BLaER1 (cell line): ENCODE measurements around the gene WFDC5.

Experiments
- H3K27ac ChIP-seq: shearing (Covaris generic); formaldehyde crosslinking; 2 replicates; pipeline ENCODE4 v1.8.1; 2022
- H3K27me3 ChIP-seq: shearing (Covaris generic); formaldehyde crosslinking; 2 replicates; pipeline ENCODE4 v1.8.1; 2022
- H3K36me3 ChIP-seq: shearing (Covaris generic); formaldehyde crosslinking; 2 replicates; pipeline ENCODE4 v1.8.1; 2022
- H3K4me1 ChIP-seq: shearing (Covaris generic); formaldehyde crosslinking; 2 replicates; pipeline ENCODE4 v1.8.1; 2022
- H3K4me2 ChIP-seq: shearing (Covaris generic); formaldehyde crosslinking; 2 replicates; pipeline ENCODE4 v1.8.1; 2022
- H3K4me3 ChIP-seq: shearing (Covaris generic); formaldehyde crosslinking; 2 replicates; pipeline ENCODE4 v1.8.1; 2022
- H3K9ac ChIP-seq: shearing (Covaris generic); formaldehyde crosslinking; 2 replicates; pipeline ENCODE4 v1.8.1; 2022
- H3K9me3 ChIP-seq: shearing (Covaris generic); formaldehyde crosslinking; 2 replicates; pipeline ENCODE4 v1.8.1; 2022
- H4K20me1 ChIP-seq: shearing (Covaris generic); formaldehyde crosslinking; 2 replicates; pipeline ENCODE4 v1.8.1; 2022
- Cebpa-rat ChIP-seq: shearing (Covaris generic); IDR thresholded peaks from 2 replicates; pipeline ENCODE4 v1.8.1; 2022

The WFDC5 gene

DNA sequence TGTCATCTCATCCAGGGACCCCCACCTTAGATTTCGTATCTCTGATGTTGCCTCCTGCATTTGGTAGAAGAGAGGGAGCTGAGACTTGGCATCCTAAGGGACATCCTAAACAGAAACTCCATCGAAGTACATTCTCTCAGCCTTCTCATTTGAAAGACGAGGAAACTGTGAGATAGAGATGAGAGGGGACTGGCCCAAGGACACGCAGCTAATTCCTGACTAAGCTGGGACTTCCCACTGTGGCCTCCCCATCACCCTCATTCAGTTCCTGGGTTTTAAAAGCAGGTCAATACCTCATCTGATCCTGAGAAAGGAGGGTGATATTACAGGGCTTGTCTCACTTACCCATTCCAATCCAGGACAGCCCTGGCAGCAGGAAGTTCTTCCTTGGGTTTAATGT is 855 bp upstream of the WFDC5 start:
- no peak overlapping the region for H3K4me2 ChIP-seq
- no peaks in the 10 kb centered on the region for H3K36me3 ChIP-seq
- no peaks in the 10 kb centered on the region for H3K27me3 ChIP-seq
- H3K4me1 ChIP-seq: no peaks in the 10 kb centered on the region
- H3K4me3 ChIP-seq: no peak overlapping the region
- H3K9me3 ChIP-seq: peaks cover 4% of the 10 kb centered on the region
- H3K27ac ChIP-seq: no peak overlapping the region
- H3K9ac ChIP-seq: no peak overlapping the region
- no peaks in the 10 kb centered on the region for H4K20me1 ChIP-seq
- TF ChIP-seq Cebpa-rat: no peak

DNA sequence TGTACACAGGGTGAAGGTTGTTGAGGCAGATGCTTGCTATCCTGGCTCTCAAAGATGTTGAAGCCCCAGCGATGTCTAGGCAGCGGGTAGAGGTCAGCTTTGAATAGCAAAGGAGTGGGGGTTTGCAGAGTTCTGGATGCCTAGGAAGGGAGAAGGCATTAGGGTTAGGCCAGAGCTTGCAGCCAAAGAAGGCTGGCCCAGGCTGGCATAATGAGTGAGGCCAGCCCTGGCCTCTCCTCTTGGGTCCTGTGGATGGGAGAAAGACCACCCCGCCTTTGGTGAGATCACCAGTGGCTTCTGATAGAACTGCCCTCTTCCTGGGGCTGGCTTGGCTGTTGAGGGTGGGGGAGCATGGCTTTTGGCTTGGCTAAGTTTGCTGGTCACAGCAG is 406 bp upstream of the WFDC5 start:
- no peak for TF ChIP-seq Cebpa-rat
- H3K9ac ChIP-seq: no peak overlapping the region
- no peaks in the 10 kb centered on the region for H3K36me3 ChIP-seq
- no peak overlapping the region for H3K4me3 ChIP-seq
- no peaks in the 10 kb centered on the region for H4K20me1 ChIP-seq
- H3K9me3 ChIP-seq: no peaks in the 10 kb centered on the region
- H3K27ac ChIP-seq: no peak overlapping the region
- no peak overlapping the region for H3K4me2 ChIP-seq
- no peaks in the 10 kb centered on the region for H3K27me3 ChIP-seq
- H3K4me1 ChIP-seq: no peaks in the 10 kb centered on the region

DNA sequence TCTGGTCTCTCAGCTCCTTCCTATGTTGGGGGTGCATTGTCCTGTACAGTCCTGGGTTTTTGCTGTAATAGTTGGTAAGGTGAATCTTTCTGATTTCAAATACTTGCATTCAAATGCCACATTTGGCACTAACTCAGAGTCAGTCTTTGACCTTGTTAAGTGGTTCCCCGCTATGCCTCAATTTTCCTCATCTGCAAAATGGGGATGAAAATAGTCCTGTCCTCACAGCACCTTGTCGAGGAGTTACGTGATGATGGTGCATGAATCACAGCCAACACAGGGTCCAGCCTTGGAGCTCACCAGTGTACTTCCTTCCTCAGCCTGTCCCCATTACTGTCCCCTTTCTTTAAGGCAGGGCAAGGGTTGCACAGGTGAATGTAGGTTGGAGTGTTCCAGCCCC is 1.1 kb downstream of the WFDC5 start:
- no peaks in the 10 kb centered on the region for H4K20me1 ChIP-seq
- no peak overlapping the region for H3K4me2 ChIP-seq
- H3K9me3 ChIP-seq: no peaks in the 10 kb centered on the region
- no peak overlapping the region for H3K9ac ChIP-seq
- no peak overlapping the region for H3K4me3 ChIP-seq
- H3K4me1 ChIP-seq: no peaks in the 10 kb centered on the region
- H3K36me3 ChIP-seq: no peaks in the 10 kb centered on the region
- no peak overlapping the region for H3K27ac ChIP-seq
- no peak for TF ChIP-seq Cebpa-rat
- no peaks in the 10 kb centered on the region for H3K27me3 ChIP-seq

DNA sequence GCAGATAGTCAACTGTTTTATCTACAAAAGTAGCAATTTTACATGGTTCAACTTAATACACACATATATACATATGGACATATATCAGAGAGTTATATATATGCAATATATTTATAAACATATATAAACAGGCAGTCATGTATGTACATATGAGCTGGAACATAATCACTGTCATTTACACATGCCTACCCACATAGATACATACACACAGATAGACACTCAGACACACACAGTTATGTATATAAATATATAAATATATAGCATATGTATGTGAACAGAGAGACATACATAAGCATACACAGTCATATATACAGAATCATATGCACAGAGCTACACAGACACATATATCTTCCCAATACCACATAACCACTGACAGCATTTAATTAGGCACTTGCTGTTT is 2.2 kb downstream of the WFDC5 start:
- Histone ChIP-seq H3K4me3 (no peak overlapping the region), H3K36me3 (no peaks in the 10 kb centered on the region), H3K27ac (no peak overlapping the region), H3K27me3 (no peaks in the 10 kb centered on the region), H3K4me1 (no peaks in the 10 kb centered on the region), H3K9me3 (no peaks in the 10 kb centered on the region), H4K20me1 (no peaks in the 10 kb centered on the region), H3K9ac (no peak overlapping the region), H3K4me2 (no peak overlapping the region)
- no peak for TF ChIP-seq Cebpa-rat

DNA sequence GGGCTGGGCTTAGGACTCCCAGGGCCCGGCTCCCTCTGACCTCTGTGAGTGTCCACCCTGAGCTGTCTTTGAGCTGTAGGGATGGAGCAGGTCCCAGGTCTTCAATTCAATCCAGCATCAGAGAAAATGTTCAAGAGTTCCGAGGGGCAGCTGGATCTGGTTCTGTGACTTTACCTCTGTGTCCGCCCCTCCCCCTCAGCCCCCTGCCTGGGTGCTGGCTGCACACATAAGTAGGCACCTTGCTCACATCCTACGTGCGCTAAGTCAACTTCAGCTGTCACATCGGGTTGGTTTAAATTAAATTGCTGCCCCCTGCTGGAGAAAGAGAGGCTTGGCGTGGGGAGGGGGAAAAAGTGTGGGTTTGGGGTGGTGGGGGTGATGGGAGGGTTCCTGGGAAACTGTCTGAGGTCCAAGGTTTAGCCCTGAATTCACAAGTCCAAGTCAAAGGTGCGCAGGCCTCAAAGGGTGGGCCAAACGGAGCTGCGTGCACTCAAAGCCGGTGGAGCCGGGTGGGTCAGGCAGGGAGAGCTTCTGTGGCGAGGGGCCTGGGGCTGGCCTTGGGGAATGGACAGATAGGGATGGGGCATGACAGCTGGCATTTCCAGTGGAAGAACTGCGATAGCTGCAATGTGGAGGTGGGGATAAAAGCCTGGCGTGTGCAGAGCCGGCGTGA is 3.0 kb downstream of the WFDC5 start:
- TF ChIP-seq Cebpa-rat: no peak
- Histone ChIP-seq H3K4me2 (no peak overlapping the region), H3K9me3 (no peaks in the 10 kb centered on the region)

GRCh38 chr20:45111285-45111684 is 3.7 kb downstream of the WFDC5 start:
- no peak overlapping the region for H3K4me2 ChIP-seq
- no peaks in the 10 kb centered on the region for H3K27me3 ChIP-seq
- H3K4me1 ChIP-seq: no peaks in the 10 kb centered on the region
- no peaks in the 10 kb centered on the region for H3K36me3 ChIP-seq
- H3K9me3 ChIP-seq: no peaks in the 10 kb centered on the region
- H3K27ac ChIP-seq: no peak overlapping the region
- no peaks in the 10 kb centered on the region for H4K20me1 ChIP-seq
- no peak for TF ChIP-seq Cebpa-rat
- no peak overlapping the region for H3K4me3 ChIP-seq
- no peak overlapping the region for H3K9ac ChIP-seq

More for the DNA sequence above, 3.0 kb downstream of the WFDC5 start:
- H3K27ac ChIP-seq: no peak overlapping the region
- H3K27me3 ChIP-seq: no peaks in the 10 kb centered on the region
- no peaks in the 10 kb centered on the region for H3K36me3 ChIP-seq
- no peaks in the 10 kb centered on the region for H3K4me1 ChIP-seq
- no peaks in the 10 kb centered on the region for H4K20me1 ChIP-seq
- no peak overlapping the region for H3K9ac ChIP-seq
- H3K4me3 ChIP-seq: no peak overlapping the region

- Histone ChIP-seq H3K4me2 (no peak overlapping the region), H3K4me1 (peaks cover under 1% of the 10 kb centered on the region; the same call in 1 of the 2 replicates), H3K4me3 (no peak overlapping the region), H3K9me3 (no peaks in the 10 kb centered on the region), H3K36me3 (no peaks in the 10 kb centered on the region), H3K9ac (no peak overlapping the region), H3K27me3 (no peaks in the 10 kb centered on the region), H4K20me1 (no peaks in the 10 kb centered on the region), H3K27ac (no peak overlapping the region)
- TF ChIP-seq Cebpa-rat: no peak
Observed at GRCh38 chr20:45110301-45110700, 4.7 kb downstream of the WFDC5 start.

- peaks cover 7% of the 10 kb centered on the region for H3K4me1 ChIP-seq
- H3K4me3 ChIP-seq: no peak overlapping the region
- no peaks in the 10 kb centered on the region for H4K20me1 ChIP-seq
- H3K27me3 ChIP-seq: no peaks in the 10 kb centered on the region
- H3K9me3 ChIP-seq: no peaks in the 10 kb centered on the region
- H3K9ac ChIP-seq: no peak overlapping the region
- no peak overlapping the region for H3K27ac ChIP-seq
- TF ChIP-seq Cebpa-rat: no peak
- H3K4me2 ChIP-seq: no peak overlapping the region
- no peaks in the 10 kb centered on the region for H3K36me3 ChIP-seq
Observed at GRCh38 chr20:45109634-45110033, 5.3 kb downstream of the WFDC5 start.

DNA sequence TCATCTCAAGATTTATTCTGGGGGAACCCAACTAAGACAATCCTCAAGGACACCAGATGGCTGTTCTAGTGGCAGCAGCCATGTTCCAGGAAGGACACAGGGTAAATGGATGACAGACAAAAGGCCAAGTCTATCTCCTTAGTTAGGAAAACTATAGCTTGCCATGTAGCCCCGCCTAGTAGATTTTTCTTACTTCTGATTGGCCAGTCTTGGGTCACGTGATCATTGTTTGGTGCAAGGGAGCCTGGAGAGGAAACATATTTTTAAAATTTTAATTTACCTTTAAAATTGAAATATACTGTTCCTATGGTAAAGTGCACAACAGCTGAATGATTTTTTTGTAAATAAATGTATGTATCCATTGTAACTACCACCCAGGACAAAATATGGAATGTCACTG is 9.7 kb downstream of the WFDC5 start:
- H3K36me3 ChIP-seq: no peaks in the 10 kb centered on the region
- no peaks in the 10 kb centered on the region for H4K20me1 ChIP-seq
- peak overlapping the region; percentile 36 for H3K4me2 ChIP-seq
- no peak overlapping the region for H3K27ac ChIP-seq
- H3K9me3 ChIP-seq: no peaks in the 10 kb centered on the region
- H3K9ac ChIP-seq: no peak overlapping the region
- peaks cover 15% of the 10 kb centered on the region for H3K27me3 ChIP-seq
- TF ChIP-seq Cebpa-rat: no peak
- peaks cover 37% of the 10 kb centered on the region for H3K4me1 ChIP-seq
- H3K4me3 ChIP-seq: no peak overlapping the region

GRCh38 chr20:45104786-45105185 is 10.2 kb downstream of the WFDC5 start:
- Histone ChIP-seq H3K4me3 (no peak overlapping the region), H3K4me2 (peak overlapping the region; percentile 36), H3K9ac (no peak overlapping the region), H3K9me3 (no peaks in the 10 kb centered on the region), H3K4me1 (peaks cover 37% of the 10 kb centered on the region), H3K27me3 (peaks cover 20% of the 10 kb centered on the region), H3K36me3 (no peaks in the 10 kb centered on the region), H3K27ac (no peak overlapping the region), H4K20me1 (no peaks in the 10 kb centered on the region)
- TF ChIP-seq Cebpa-rat: no peak

GRCh38 chr20:45103072-45103471 is 11.9 kb downstream of the WFDC5 start:
- Histone ChIP-seq H3K27me3 (peaks cover 27% of the 10 kb centered on the region), H4K20me1 (no peaks in the 10 kb centered on the region), H3K4me2 (peak overlapping the region; percentile 40), H3K4me3 (no peak overlapping the region), H3K4me1 (peaks cover 37% of the 10 kb centered on the region), H3K9me3 (no peaks in the 10 kb centered on the region), H3K27ac (no peak overlapping the region), H3K9ac (no peak overlapping the region), H3K36me3 (no peaks in the 10 kb centered on the region)
- TF ChIP-seq Cebpa-rat: no peak
